ENCODE results near the gene SRSF4. TPM values are rescaled to one million over a fixed set of nuclear protein-coding genes. Genes with fewer than 3 reads are reported as not detected.

Gene SRSF4
- polyA plus RNA-seq, 1 of the 3 experiments (the other 2 are of a cell fraction): 62.6 TPM

DNA sequence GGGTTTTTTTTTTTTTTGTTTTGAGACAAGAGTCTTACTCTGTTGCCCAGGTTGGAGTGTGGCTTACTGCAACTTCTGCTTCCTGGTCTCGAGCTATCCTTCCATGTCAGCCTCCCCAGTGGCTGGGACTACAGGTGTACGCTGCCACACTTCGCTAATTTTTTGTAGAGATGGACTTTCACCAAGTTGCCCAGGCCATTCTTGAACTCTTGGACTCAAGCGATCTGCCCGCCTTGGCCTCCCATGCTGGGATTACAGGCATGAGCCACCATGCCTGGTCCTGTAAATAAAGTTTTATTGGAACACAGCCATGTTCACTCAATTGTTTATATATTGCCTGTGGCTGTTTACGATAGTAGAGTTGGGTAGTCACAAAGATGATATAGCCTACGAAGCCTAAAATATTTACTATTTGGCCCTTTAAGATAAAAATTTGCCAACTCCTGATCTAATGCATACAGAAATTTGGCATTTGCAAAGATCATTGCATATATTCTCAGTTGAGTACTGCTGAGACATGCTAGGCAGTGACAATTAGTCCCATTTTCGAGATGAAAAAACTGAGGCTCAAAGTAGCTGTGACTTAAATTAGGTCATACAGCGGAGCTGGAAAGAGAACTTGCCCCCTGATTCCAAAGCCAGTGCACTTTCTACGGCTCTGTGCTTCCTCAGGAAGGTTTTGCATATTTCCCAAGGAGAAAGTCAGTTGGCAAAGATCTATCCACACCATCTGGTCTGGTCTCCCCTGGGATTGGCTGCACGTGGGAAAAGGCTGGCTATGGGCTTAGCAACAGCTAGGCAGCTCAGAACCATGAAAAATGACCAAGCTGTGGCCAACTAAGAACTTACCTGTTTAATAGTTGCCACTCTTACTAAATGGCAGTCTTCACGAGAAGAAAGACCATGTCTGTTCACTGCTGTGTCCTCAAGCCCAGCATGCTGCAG is 29.7 kb upstream of the SRSF4 start:
- H3K9me2 ChIP-seq: no peaks in the 10 kb centered on the region
- no peaks in the 10 kb centered on the region for H4K20me1 ChIP-seq (ENCODE audit: insufficient read depth)
- H2AFZ ChIP-seq (ENCODE audit: low read depth): no peak overlapping the region
- H3F3A ChIP-seq (replicated peaks; ENCODE audit: insufficient read depth): peaks cover 3% of the 10 kb centered on the region
- no peak for DNase-seq
- H3K9me3 ChIP-seq: no peaks in the 10 kb centered on the region
- H3K79me2 ChIP-seq (ENCODE audit: insufficient read depth): no peaks in the 10 kb centered on the region
- TF ChIP-seq USF2 (IDR thresholded peaks at IDR 0.05; ENCODE audit: borderline replicate concordance, low read depth, low read length) (no peak), TAF1 (IDR thresholded peaks at IDR 0.05; ENCODE audit: borderline replicate concordance, low read depth, low read length) (no peak), YY1 (IDR thresholded peaks at IDR 0.05; ENCODE audit: low read depth) (no peak), FOXM1 (IDR thresholded peaks at IDR 0.05; ENCODE audit: low read depth) (no peak), NRF1 (IDR thresholded peaks at IDR 0.05; ENCODE audit: low read depth, low read length) (no peak), ELF1 (IDR thresholded peaks at IDR 0.05) (no peak), GATA2 (CRISPR knock-in tag; IDR thresholded peaks at IDR 0.05) (no peak), TCF12 (IDR thresholded peaks at IDR 0.05) (no peak), RAD21 (IDR thresholded peaks at IDR 0.05; ENCODE audit: low read length) (no peak), TEAD4 (IDR thresholded peaks at IDR 0.05; ENCODE audit: borderline replicate concordance, insufficient read depth) (no peak)
- H3K27me3 ChIP-seq (ENCODE audit: insufficient read depth): no peaks in the 10 kb centered on the region
- 96% methylated on average over 12 of the region's 12 CpGs for WGBS (ENCODE audit: low lambda C conversion rate)
- peaks cover 0 to 8% of the 10 kb centered on the region in 2 experiments; a peak in 2 of 4 replicates for H3K4me1 ChIP-seq (ENCODE audit: control insufficient read depth in 1 of 2, insufficient read depth in 2 of 2, low read depth in 1 of 2, low read length in 1 of 2)
- no peak overlapping the region for H3K9ac ChIP-seq
- H3K4me2 ChIP-seq: no peak overlapping the region
- POLR2A ChIA-PET: no interaction called here
- H3K36me3 ChIP-seq (replicated peaks in 1 of 2; ENCODE audit: control insufficient read depth in 1 of 2, insufficient read depth in 2 of 2, low read length in 1 of 2): peaks cover 25 to 30% of the 10 kb centered on the region in 2 experiments
- H3K27ac ChIP-seq (ENCODE audit: low read depth in 2 of 2, low read length in 1 of 2): no peak overlapping the region
- no peak overlapping the region for H3K4me3 ChIP-seq (ENCODE audit: low read depth in 2 of 2, low read length in 1 of 2)
- CTCF ChIA-PET: interaction anchor here (1.0 to 1.7 kb wide), 2 partner anchors 9 to 11 kb away, joined by 3 to 5 read pairs; no protein-coding TSS in a partner anchor

- H4K20me1 ChIP-seq (ENCODE audit: insufficient read depth): no peaks in the 10 kb centered on the region
- H2AFZ ChIP-seq (ENCODE audit: low read depth): no peak overlapping the region
- no peaks in the 10 kb centered on the region for H3K79me2 ChIP-seq (ENCODE audit: insufficient read depth)
- WGBS (ENCODE audit: low lambda C conversion rate): 94% methylated on average over 7 of the region's 7 CpGs
- H3F3A ChIP-seq (replicated peaks; ENCODE audit: insufficient read depth): peaks cover 3% of the 10 kb centered on the region
- H3K9me2 ChIP-seq: no peaks in the 10 kb centered on the region
- H3K27me3 ChIP-seq (ENCODE audit: insufficient read depth): no peaks in the 10 kb centered on the region
- no peaks in the 10 kb centered on the region for H3K9me3 ChIP-seq
- H3K27ac ChIP-seq (ENCODE audit: low read depth in 2 of 2, low read length in 1 of 2): no peak overlapping the region
- ChIA-PET CTCF (interaction anchor here (1.7 kb wide), 1 partner anchor 8 kb away, joined by 5 read pairs; no protein-coding TSS in a partner anchor), POLR2A (no interaction called here)
- no peak overlapping the region for H3K4me2 ChIP-seq
- H3K9ac ChIP-seq: no peak overlapping the region
- TF ChIP-seq MXI1 (IDR thresholded peaks at IDR 0.05; ENCODE audit: low read depth, low read length) (no peak), JUND (IDR thresholded peaks at IDR 0.05) (no peak), SIN3A (IDR thresholded peaks at IDR 0.05; ENCODE audit: borderline replicate concordance, low read depth, low read length) (no peak), FOXJ3 (CRISPR knock-in tag; IDR thresholded peaks at IDR 0.05) (no peak), TEAD4 (IDR thresholded peaks at IDR 0.05; ENCODE audit: borderline replicate concordance, insufficient read depth) (no peak)
- H3K4me1 ChIP-seq (ENCODE audit: control insufficient read depth in 1 of 2, insufficient read depth in 2 of 2, low read depth in 1 of 2, low read length in 1 of 2): peaks cover 0 to 8% of the 10 kb centered on the region in 2 experiments; a peak in 2 of 4 replicates
- H3K4me3 ChIP-seq (ENCODE audit: low read depth in 2 of 2, low read length in 1 of 2): no peak overlapping the region
- no peak for DNase-seq
- H3K36me3 ChIP-seq (replicated peaks in 1 of 2; ENCODE audit: control insufficient read depth in 1 of 2, insufficient read depth in 2 of 2, low read length in 1 of 2): peaks cover 28 to 30% of the 10 kb centered on the region in 2 experiments
Measured at GRCh38 chr1:29210278-29211085, 28.8 kb upstream of the SRSF4 start.

All from SK-N-SH (cell line).